K562 (cell line): ENCODE measurements around the gene STX12. TPM values are rescaled to one million over a fixed set of nuclear protein-coding genes. Genes with fewer than 3 reads are reported as not detected.

Experiments used
- ATAC-seq: fragments of 200-7000 bp; cut with Tn5 transposase; 3 replicates; pipeline ENCODE4 v1.9.1; 2020; ENCODE audit warnings: moderate library complexity
- BruUV-seq: library from RNA; stranded (reverse); fragments of 400-500 nt; replicated peaks from 2 replicates; lab custom pipeline; 2021; lab: Mats Ljungman, UMichigan
- CTCF ChIA-PET: fragments of 300-600 bp; formaldehyde crosslinking; extraction: SDS; loops from one replicate; lab custom pipeline; 2021; ENCODE audit warnings: low intra/inter-chr PET ratio; lab: Yijun Ruan, JAX
- POLR2A ChIA-PET: fragments of 300-600, 350-650 bp; sonication (Branson Sonifier 250); formaldehyde crosslinking; extraction: SDS; loops from one replicate; lab custom pipeline; 2021; ENCODE audit warnings: antibody characterized with exemption, inconsistent platforms; lab: Yijun Ruan, JAX
- DNase-seq, 4 experiments: peaks; one replicate each; pipeline versions ENCODE4 v3.0.0 to v3.0.0-alpha.2; 2011 to 2018; ENCODE audit warnings: low spot score in 3 of 4, mixed read lengths in 3 of 4; ENCODE audit errors: extremely low read depth in 1 of 4
- FAIRE-seq: peaks from 2 replicates; lab custom pipeline; 2011; peaks lifted over from hg19 to GRCh38; lab: Jason Lieb, UNC
- H2AFZ ChIP-seq: 2 replicates; pipeline ENCODE4 v1.6.0; 2011; ENCODE audit warnings: low read depth, low read length, control low read depth, inconsistent platforms
- H3K27ac ChIP-seq: fragments of 200-600 bp; 3 replicates; pipeline ENCODE4 v1.8.0; 2011; ENCODE audit warnings: low read depth, mild to moderate bottlenecking, control low read depth, inconsistent platforms, low read length, moderate library complexity, mixed read lengths; ENCODE audit errors: extremely low read depth
- H3K27me3 ChIP-seq, 2 experiments: fragments of 300-600 bp in 1 of 2; 2 replicates in 1 of 2; 3 replicates in 1 of 2; pipeline versions ENCODE4 v1.6.0 to v1.8.0; 2011; ENCODE audit warnings: inconsistent platforms in 2 of 2, low read length in 2 of 2, mild to moderate bottlenecking in 1 of 2, mixed read lengths in 1 of 2, moderate library complexity in 1 of 2; ENCODE audit not compliant: control insufficient read depth in 2 of 2, insufficient read depth in 2 of 2
- H3K36me3 ChIP-seq: fragments of 300-600 bp; 3 replicates; pipeline ENCODE4 v1.8.0; 2011; ENCODE audit warnings: mild to moderate bottlenecking, low read length, inconsistent platforms; ENCODE audit not compliant: control insufficient read depth, insufficient read depth
- H3K4me1 ChIP-seq, 2 experiments: fragments of 200-600 bp in 1 of 2; replicated peaks in 1 of 2; 2 replicates in 1 of 2; 3 replicates in 1 of 2; pipeline versions ENCODE4 v1.5.1 to v1.8.0; 2011; ENCODE audit warnings: inconsistent platforms in 2 of 2, low read length in 2 of 2, mild to moderate bottlenecking in 1 of 2, mixed read lengths in 1 of 2, moderate library complexity in 1 of 2; ENCODE audit not compliant: control insufficient read depth in 2 of 2, insufficient read depth in 2 of 2
- H3K4me2 ChIP-seq: 2 replicates; pipeline ENCODE4 v1.6.1; 2011; ENCODE audit warnings: low read length, control low read depth, inconsistent platforms, mixed read lengths; ENCODE audit not compliant: insufficient read depth
- H3K4me3 ChIP-seq: fragments of 200-600 bp; sonication (generic), shearing (Covaris generic); 2 replicates; pipeline ENCODE4 v1.5.1; 2016; ENCODE audit warnings: control low read depth, inconsistent platforms
- H3K79me2 ChIP-seq: fragments of 200-600 bp; 3 replicates; pipeline ENCODE4 v1.8.0; 2011; ENCODE audit warnings: low read length, inconsistent platforms; ENCODE audit not compliant: control insufficient read depth, insufficient read depth
- H3K9ac ChIP-seq, 2 experiments: 2 replicates each; pipeline versions ENCODE4 v1.6.0 to v1.6.1; 2011; ENCODE audit warnings: low read depth in 2 of 2, low read length in 2 of 2, control low read depth in 1 of 2, inconsistent platforms in 1 of 2, mild to moderate bottlenecking in 1 of 2, mixed read lengths in 1 of 2; ENCODE audit not compliant: insufficient read depth in 1 of 2
- H3K9me1 ChIP-seq: one replicate; pipeline ENCODE4 v1.6.0; 2011; ENCODE audit warnings: inconsistent platforms, mild to moderate bottlenecking, low read length, moderate library complexity; ENCODE audit not compliant: control insufficient read depth, insufficient read depth
- H3K9me3 ChIP-seq: replicated peaks from 2 replicates; pipeline ENCODE4 v1.5.1; 2011; ENCODE audit warnings: low read depth, low read length, inconsistent platforms; ENCODE audit not compliant: control insufficient read depth, insufficient read depth
- H4K20me1 ChIP-seq: replicated peaks from 2 replicates; pipeline ENCODE4 v1.6.1; 2011; ENCODE audit warnings: low read length, inconsistent platforms, mixed read lengths; ENCODE audit not compliant: control insufficient read depth, insufficient read depth
- CSDE1 ChIP-seq, 2 experiments: fragments of 450-650 bp; IDR thresholded peaks; 2 replicates each; pipeline ENCODE4 v1.6.1; 2016; ENCODE audit warnings: mild to moderate bottlenecking in 1 of 2
- ETV5 ChIP-seq: sonication (generic); formaldehyde crosslinking; IDR thresholded peaks from 2 replicates; pipeline ENCODE4 v1.4.0; 2020; ENCODE audit warnings: low read depth, mild to moderate bottlenecking, missing genetic modification reagents
- FOXJ3 ChIP-seq: sonication (generic); formaldehyde crosslinking; IDR thresholded peaks from 2 replicates; pipeline ENCODE4 v1.4.0; 2020; ENCODE audit warnings: mild to moderate bottlenecking, missing genetic modification reagents
- FOXO4 ChIP-seq: fragments of 450-650 bp; formaldehyde crosslinking; IDR thresholded peaks from 2 replicates; pipeline ENCODE4 v1.4.0; 2020; ENCODE audit warnings: mild to moderate bottlenecking, moderate library complexity
- JUNB ChIP-seq: fragments of 450-650 bp; formaldehyde crosslinking; conservative IDR thresholded peaks from 2 replicates; pipeline ENCODE4 v1.4.0; 2020; ENCODE audit warnings: mild to moderate bottlenecking
- MNT ChIP-seq, 2 experiments: fragments of 450-650 bp; conservative IDR thresholded peaks; 2 replicates each; pipeline ENCODE4 v1.6.1; 2017; ENCODE audit warnings: mild to moderate bottlenecking in 2 of 2, moderate library complexity in 2 of 2
- MTA2 ChIP-seq: fragments of 450-650 bp; IDR thresholded peaks from 2 replicates; pipeline ENCODE4 v1.6.1; 2016; ENCODE audit warnings: low read depth
- PHF20 ChIP-seq: fragments of 450-650 bp; IDR thresholded peaks from 2 replicates; pipeline ENCODE4 v1.6.1; 2018; ENCODE audit not compliant: partially characterized antibody
- SREBF1 ChIP-seq: fragments of 150-350 bp; IDR thresholded peaks from 2 replicates; pipeline ENCODE4 v1.6.1; 2014; ENCODE audit warnings: antibody characterized with exemption, low read depth, low read length, borderline replicate concordance
- ZNF318 ChIP-seq, 2 experiments: fragments of 450-650 bp; IDR thresholded peaks; 2 replicates each; pipeline ENCODE4 v1.6.1; 2016; ENCODE audit warnings: mild to moderate bottlenecking in 2 of 2, borderline replicate concordance in 1 of 2, low read depth in 1 of 2, moderate library complexity in 1 of 2
- ZNF707 ChIP-seq: fragments of 250-450 bp; sonication (Bioruptor Pico); conservative IDR thresholded peaks from 2 replicates; pipeline ENCODE4 v1.8.0; 2022; ENCODE audit warnings: inconsistent platforms, mild to moderate bottlenecking, moderate library complexity
- WGBS: fragments of 100-300 bp; shearing (Covaris generic); methylation state at CpG from one replicate; pipeline ENCODE4 v1.1.6; 2016; ENCODE audit warnings: low coverage, mixed read lengths; ENCODE audit not compliant: insufficient coverage; ENCODE audit errors: missing lambda C conversion rate; 5-methylcytosine and 5-hydroxymethylcytosine counted together
- in situ Hi-C: fragments of 300-500 bp; cut with MboI; formaldehyde crosslinking; loops from 4 replicates; pipeline ENCODE4 v1.15.0; 2018; ENCODE audit warnings: inconsistent platforms, mixed read lengths
- intact Hi-C: fragments of 100-400 bp; cut with micrococcal nuclease; formaldehyde crosslinking; loops from 2 replicates; pipeline ENCODE4 v1.14.2; 2022
- polyA plus RNA-seq, 8 experiments: library from polyadenylated mRNA; depleted of rRNA in 4 of 8; stranded (reverse) in 5 of 8; unstranded in 3 of 8; fragments of >200 nt; fragmentation: Nextera tagmentation in 2 of 8; fragmentation: Illumina TruSeq in 1 of 8; extraction: Ambion mirVana in 2 of 8; extraction: Trizol in 1 of 8; gene quantifications; 2 replicates each; pipeline versions ENCODE4 v1.2.1 to v1.2.3, GENCODE V29; 2011 to 2014; ENCODE audit warnings: inconsistent platforms in 1 of 8, missing spikeins in 1 of 8
- total RNA-seq, 7 experiments: library from RNA; depleted of rRNA in 6 of 7; stranded (reverse); fragments of >200 nt in 6 of 7; fragmentation: Illumina TruSeq in 2 of 7; extraction: Trizol in 2 of 7; gene quantifications; 2 replicates each; pipeline versions ENCODE4 v1.2.1 to v1.2.3, GENCODE V29; 2011 to 2021; ENCODE audit warnings: low replicate concordance in 1 of 7

STX12 gene
- total and polyA plus RNA-seq, 9 of the 15 experiments (the other 6 are each of a cell fraction or from before 2014, with no cell fraction given), result 16.9 to 31.3 (median 25.7) TPM

GRCh38 chr1:27809883-27810282 is 36.9 kb downstream of the STX12 start:
- Histone ChIP-seq H3K9me3 (no peaks in the 10 kb centered on the region; the same call in 1 of the 2 replicates), H3K4me3 (no peak overlapping the region), H3K9ac (no peak overlapping the region), H3K4me1 (no peaks in the 10 kb centered on the region), H3K27me3 (no peaks in the 10 kb centered on the region), H3K79me2 (no peaks in the 10 kb centered on the region), H3K4me2 (no peak overlapping the region), H3K9me1 (no peaks in the 10 kb centered on the region), H4K20me1 (no peaks in the 10 kb centered on the region), H3K36me3 (peaks cover 21% of the 10 kb centered on the region), H2AFZ (no peak overlapping the region), H3K27ac (no peak overlapping the region)
- no TSS peak for BruUV-seq
- ChIA-PET CTCF (interaction anchor here (0.6 kb wide), 1 partner anchor 1228 kb away, joined by 4 read pairs; no protein-coding TSS in a partner anchor), POLR2A (no interaction called here)
- in situ Hi-C loops, result no loop called here
- no peak for ATAC-seq
- intact Hi-C loops, result no loop called here
- FAIRE-seq, result no peak
- 95% methylated on average over 1 of the region's 1 CpG for WGBS
- no peak for DNase-seq
- TF ChIP-seq ETV5 (CRISPR knock-in tag) (no peak), MNT (conservative IDR thresholded peaks at IDR 0.05) (no peak), PHF20 (no peak), MTA2 (no peak), JUNB (CRISPR knock-in tag) (no peak), FOXO4 (CRISPR knock-in tag) (no peak), FOXJ3 (CRISPR knock-in tag) (no peak), ZNF707 (CRISPR knock-in tag) (no peak), SREBF1 (no peak), CSDE1 (IDR thresholded peaks at IDR 0.05) (no peak), ZNF318 (IDR thresholded peaks at IDR 0.05; ENCODE audit: borderline replicate concordance in 1 of 2, low read depth in 1 of 2) (no peak)
